K562 (cell line): ENCODE data around the gene POPDC2. TPM values are rescaled to one million over a fixed set of nuclear protein-coding genes. Genes with fewer than 3 reads are reported as not detected.

Experiments
- NEUROD1 ChIP-seq: fragments of 150-350 bp; IDR thresholded peaks from 2 replicates; pipeline ENCODE4 v1.6.1; 2014; ENCODE audit warnings: borderline replicate concordance, low read length, low read depth; ENCODE audit not compliant: partially characterized antibody
- SMARCE1 ChIP-seq: fragments of 450-650 bp; IDR thresholded peaks from 2 replicates; pipeline ENCODE4 v1.7.1; 2016; ENCODE audit warnings: mild to moderate bottlenecking
- SREBF1 ChIP-seq: fragments of 150-350 bp; IDR thresholded peaks from 2 replicates; pipeline ENCODE4 v1.6.1; 2014; ENCODE audit warnings: antibody characterized with exemption, low read depth, low read length, borderline replicate concordance
- polyA plus RNA-seq, 8 experiments: library from polyadenylated mRNA; depleted of rRNA in 4 of 8; stranded (reverse) in 5 of 8; unstranded in 3 of 8; fragments of >200 nt; fragmentation: Nextera tagmentation in 2 of 8; fragmentation: Illumina TruSeq in 1 of 8; extraction: Ambion mirVana in 2 of 8; extraction: Trizol in 1 of 8; gene quantifications; 2 replicates each; pipeline versions ENCODE4 v1.2.1 to v1.2.3, GENCODE V29; 2011 to 2014; ENCODE audit warnings: inconsistent platforms in 1 of 8, missing spikeins in 1 of 8
- total RNA-seq, 7 experiments: library from RNA; depleted of rRNA in 6 of 7; stranded (reverse); fragments of >200 nt in 6 of 7; fragmentation: Illumina TruSeq in 2 of 7; extraction: Trizol in 2 of 7; gene quantifications; 2 replicates each; pipeline versions ENCODE4 v1.2.1 to v1.2.3, GENCODE V29; 2011 to 2021; ENCODE audit warnings: low replicate concordance in 1 of 7
- TF ChIP-seq, protein P1 (sequence below): fragments of 200-600 bp; sonication (generic); IDR thresholded peaks from one replicate; pipeline ENCODE4 v1.6.1; 2012; ENCODE audit warnings: mild to moderate bottlenecking, low read depth, low read length, inconsistent platforms

POPDC2 gene
- total and polyA plus RNA-seq, 9 of the 15 experiments (the other 6 are each of a cell fraction or from before 2014, with no cell fraction given) = 0.08 to 0.32 (median 0.13) TPM; not detected in 4

- TF ChIP-seq, protein P1, sequence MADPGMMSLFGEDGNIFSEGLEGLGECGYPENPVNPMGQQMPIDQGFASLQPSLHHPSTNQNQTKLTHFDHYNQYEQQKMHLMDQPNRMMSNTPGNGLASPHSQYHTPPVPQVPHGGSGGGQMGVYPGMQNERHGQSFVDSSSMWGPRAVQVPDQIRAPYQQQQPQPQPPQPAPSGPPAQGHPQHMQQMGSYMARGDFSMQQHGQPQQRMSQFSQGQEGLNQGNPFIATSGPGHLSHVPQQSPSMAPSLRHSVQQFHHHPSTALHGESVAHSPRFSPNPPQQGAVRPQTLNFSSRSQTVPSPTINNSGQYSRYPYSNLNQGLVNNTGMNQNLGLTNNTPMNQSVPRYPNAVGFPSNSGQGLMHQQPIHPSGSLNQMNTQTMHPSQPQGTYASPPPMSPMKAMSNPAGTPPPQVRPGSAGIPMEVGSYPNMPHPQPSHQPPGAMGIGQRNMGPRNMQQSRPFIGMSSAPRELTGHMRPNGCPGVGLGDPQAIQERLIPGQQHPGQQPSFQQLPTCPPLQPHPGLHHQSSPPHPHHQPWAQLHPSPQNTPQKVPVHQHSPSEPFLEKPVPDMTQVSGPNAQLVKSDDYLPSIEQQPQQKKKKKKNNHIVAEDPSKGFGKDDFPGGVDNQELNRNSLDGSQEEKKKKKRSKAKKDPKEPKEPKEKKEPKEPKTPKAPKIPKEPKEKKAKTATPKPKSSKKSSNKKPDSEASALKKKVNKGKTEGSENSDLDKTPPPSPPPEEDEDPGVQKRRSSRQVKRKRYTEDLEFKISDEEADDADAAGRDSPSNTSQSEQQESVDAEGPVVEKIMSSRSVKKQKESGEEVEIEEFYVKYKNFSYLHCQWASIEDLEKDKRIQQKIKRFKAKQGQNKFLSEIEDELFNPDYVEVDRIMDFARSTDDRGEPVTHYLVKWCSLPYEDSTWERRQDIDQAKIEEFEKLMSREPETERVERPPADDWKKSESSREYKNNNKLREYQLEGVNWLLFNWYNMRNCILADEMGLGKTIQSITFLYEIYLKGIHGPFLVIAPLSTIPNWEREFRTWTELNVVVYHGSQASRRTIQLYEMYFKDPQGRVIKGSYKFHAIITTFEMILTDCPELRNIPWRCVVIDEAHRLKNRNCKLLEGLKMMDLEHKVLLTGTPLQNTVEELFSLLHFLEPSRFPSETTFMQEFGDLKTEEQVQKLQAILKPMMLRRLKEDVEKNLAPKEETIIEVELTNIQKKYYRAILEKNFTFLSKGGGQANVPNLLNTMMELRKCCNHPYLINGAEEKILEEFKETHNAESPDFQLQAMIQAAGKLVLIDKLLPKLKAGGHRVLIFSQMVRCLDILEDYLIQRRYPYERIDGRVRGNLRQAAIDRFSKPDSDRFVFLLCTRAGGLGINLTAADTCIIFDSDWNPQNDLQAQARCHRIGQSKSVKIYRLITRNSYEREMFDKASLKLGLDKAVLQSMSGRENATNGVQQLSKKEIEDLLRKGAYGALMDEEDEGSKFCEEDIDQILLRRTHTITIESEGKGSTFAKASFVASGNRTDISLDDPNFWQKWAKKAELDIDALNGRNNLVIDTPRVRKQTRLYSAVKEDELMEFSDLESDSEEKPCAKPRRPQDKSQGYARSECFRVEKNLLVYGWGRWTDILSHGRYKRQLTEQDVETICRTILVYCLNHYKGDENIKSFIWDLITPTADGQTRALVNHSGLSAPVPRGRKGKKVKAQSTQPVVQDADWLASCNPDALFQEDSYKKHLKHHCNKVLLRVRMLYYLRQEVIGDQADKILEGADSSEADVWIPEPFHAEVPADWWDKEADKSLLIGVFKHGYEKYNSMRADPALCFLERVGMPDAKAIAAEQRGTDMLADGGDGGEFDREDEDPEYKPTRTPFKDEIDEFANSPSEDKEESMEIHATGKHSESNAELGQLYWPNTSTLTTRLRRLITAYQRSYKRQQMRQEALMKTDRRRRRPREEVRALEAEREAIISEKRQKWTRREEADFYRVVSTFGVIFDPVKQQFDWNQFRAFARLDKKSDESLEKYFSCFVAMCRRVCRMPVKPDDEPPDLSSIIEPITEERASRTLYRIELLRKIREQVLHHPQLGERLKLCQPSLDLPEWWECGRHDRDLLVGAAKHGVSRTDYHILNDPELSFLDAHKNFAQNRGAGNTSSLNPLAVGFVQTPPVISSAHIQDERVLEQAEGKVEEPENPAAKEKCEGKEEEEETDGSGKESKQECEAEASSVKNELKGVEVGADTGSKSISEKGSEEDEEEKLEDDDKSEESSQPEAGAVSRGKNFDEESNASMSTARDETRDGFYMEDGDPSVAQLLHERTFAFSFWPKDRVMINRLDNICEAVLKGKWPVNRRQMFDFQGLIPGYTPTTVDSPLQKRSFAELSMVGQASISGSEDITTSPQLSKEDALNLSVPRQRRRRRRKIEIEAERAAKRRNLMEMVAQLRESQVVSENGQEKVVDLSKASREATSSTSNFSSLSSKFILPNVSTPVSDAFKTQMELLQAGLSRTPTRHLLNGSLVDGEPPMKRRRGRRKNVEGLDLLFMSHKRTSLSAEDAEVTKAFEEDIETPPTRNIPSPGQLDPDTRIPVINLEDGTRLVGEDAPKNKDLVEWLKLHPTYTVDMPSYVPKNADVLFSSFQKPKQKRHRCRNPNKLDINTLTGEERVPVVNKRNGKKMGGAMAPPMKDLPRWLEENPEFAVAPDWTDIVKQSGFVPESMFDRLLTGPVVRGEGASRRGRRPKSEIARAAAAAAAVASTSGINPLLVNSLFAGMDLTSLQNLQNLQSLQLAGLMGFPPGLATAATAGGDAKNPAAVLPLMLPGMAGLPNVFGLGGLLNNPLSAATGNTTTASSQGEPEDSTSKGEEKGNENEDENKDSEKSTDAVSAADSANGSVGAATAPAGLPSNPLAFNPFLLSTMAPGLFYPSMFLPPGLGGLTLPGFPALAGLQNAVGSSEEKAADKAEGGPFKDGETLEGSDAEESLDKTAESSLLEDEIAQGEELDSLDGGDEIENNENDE = no peak
- TF ChIP-seq NEUROD1 (no peak), SREBF1 (no peak), SMARCE1 (no peak)
These were observed 41.3 kb downstream of the POPDC2 start (continued) for GRCh38 chr3:119619094-119619493.
